NCI-H146 treated with DMSO at 0.1 percent for 48 hours (cell line): ENCODE measurements around the gene PPIL4.
"Not testable (repeated sequence)": the region's sequence is repeated elsewhere in the genome, so short reads cannot be mapped to it uniquely, and the experiment has no call there.

Experiments used
- DNase-seq: peaks from one replicate; lab custom pipeline; 2025; ENCODE audit not compliant: unreplicated experiment; lab: John Stamatoyannopoulos, UW

The PPIL4 gene

DNA sequence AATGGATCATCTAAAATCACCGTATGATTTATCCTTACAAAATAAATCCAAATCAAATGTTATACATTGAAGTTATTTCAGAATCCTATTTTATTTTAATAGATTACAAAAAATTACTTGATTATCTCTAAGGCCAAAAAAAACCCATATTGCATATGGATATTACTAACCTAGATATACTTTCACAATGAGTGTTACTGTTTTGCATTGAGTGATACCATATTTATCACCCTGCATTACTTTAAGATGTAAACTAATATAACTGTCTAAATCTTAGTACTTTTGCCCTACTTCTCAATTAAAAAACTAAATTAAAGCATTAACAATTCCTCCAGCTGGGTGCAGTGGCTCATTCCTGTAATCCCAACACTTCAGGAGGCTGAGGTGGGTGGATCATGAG, 11.1 kb downstream of the PPIL4 start:
- no peak for DNase-seq

DNA sequence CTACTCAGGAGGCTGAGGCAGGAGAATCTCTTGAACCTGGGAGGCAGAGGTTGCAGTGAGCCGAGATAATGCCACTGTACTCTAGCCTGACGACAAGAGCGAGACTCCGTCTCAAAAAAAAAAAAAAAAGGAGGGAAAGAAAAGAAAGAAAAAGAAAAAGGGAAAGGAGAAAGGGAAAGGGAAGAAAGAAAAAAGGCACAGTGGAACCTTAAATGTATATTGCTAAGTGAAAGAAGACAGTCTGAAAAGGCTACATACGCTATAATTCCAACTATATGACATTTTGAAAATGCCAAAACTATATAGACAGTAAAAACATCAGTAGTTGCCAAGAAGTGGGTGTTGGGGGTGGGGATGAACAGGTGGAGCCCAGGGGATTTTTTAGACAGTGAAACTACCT, 16.2 kb downstream of the PPIL4 start:
- no peak for DNase-seq

DNA sequence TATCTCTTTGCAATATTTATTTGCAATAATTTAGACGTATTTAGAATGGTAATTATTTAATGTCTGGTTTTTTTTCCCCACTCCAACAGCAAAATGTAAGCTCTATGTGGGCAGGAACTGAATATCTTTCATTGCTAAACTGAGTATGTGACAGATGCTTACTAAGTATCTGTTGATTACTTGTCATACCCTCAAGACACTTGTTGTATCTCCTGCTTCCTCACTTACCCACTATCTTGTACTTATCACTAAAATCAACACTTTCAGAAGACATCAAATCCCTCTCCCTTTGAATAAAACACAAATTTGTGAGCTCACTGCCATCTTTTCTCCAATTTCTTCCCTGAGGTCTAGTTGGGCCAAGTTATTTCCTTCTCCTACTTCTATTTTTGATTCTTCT, 30.3 kb downstream of the PPIL4 start:
- no peak for DNase-seq

DNA sequence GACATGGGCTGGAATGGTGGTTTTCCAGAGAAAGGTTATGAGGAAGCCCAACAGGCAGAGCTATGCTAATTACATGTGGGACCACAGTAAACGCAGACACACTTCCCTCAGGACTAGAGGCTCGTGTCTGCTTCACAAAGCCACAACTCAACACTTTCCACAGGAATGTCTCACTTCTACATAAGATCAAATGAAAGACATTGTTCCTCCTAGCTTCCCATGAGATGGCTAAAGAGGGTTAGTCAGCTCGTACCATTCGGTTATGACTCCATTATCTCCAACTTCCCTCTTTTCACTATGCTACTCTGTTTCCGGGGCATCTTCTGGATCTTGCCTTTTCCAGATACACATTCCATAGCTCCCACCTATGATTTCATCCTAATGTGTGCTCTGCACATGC, 31.9 kb downstream of the PPIL4 start:
- no peak for DNase-seq

DNA sequence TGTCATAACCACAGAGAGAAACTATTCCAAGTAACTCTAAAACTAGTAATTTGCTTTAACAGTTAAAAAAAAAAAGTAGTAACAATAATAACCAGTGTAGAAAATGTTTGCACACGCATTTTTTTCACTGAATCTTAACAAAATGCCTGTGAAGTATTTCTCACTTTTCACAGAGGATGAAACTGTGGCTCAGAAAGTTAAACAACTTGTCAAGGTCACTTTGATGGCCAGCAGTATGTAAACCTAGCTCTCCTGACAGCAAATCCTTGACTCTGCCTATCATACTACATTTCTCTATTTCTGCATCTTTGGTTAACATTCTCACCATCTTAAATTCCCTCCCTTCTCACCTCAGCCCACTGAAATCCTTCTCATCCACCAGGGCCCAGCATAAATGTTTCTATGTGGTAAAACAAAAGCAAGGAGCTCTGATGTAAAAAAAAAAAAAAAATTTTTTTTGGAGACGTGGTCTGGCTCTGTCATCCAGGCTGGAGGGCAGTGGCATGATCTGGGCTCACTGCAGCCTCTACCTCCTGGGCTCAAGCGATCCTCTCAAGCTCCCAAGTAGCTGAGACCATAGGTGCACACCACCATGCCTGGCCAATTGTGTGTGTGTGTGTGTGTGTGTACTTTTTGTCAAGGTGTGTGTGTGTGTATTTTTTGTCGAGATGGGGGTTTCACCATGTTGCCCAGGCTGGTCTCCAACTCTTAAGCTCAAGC, 34.9 kb downstream of the PPIL4 start:
- no peak for DNase-seq

DNA sequence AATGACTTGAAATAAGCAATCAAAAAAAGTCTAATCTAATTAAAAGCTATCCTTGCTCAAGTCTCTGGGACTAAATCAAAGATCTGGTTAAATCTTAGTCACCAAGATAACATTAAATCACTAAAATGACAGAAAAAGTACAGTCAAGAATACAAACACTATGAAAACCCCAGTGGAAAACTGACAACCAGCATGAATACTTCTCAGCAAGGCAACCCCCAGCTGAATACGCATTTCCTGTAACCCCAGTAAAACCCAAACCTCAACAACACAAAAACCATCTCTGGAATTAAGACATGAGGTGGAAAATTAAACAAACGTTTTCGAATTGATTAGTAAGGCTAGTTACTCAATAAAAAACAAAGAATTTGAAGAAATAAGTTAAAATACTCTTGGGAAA, 37.4 kb downstream of the PPIL4 start:
- no peak for DNase-seq

DNA sequence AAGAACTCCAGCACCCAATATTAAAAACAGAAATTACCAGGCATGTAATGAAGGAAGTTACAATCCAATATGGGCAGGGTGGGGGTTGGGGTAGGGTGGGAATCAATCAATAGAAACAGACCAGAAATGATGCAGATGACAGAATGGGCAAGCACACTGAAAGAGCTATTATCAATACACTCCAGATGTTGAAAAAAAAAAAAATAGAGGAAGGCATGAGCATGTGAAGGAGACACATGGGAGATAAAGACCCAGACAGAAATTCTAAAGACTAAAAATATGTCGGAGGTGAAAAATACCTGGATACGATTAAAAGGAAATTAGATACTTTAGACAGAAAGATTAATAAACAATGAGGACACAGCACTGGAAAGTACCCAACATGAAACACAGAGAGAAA, 42.0 kb downstream of the PPIL4 start:
- DNase-seq = no peak

DNA sequence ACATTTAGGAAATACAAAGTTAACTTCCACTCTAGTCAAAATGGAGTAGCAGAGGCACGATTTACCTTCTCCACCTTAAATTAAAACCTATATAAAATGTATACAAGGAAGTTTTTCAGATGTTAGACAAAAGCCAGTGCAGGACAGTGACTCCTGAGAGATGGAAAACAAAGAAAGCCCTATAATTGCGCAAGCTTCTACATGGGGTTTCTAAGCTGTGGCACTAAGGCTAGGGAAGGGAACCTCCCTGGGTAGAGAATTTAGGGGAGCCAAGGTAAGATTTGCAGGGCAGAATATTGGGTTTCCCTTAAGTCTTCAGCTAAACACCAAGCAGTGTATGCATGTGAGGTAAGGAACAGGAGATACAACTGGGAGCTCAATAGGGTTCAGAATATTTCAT, 42.6 kb downstream of the PPIL4 start:
- DNase-seq = no peak

DNA sequence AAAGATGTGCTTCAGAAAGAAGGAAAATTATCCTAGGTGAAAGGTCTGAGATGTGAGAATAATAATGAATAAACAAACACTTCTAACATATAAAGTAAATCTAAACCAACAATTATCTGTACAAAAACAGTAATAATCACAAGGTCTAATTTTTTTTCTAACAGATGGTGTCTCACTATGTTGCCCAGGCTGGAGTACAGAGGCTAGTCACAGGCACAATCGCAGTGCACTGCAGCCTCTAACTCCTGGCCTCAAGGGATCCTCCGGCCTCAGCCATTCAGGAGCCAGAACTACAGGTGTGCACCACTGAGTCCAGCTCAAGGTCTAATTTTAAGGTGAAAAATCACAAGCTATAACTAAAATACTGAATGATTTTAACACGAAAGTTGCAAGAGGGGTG, 44.1 kb downstream of the PPIL4 start:
- no peak for DNase-seq

DNA sequence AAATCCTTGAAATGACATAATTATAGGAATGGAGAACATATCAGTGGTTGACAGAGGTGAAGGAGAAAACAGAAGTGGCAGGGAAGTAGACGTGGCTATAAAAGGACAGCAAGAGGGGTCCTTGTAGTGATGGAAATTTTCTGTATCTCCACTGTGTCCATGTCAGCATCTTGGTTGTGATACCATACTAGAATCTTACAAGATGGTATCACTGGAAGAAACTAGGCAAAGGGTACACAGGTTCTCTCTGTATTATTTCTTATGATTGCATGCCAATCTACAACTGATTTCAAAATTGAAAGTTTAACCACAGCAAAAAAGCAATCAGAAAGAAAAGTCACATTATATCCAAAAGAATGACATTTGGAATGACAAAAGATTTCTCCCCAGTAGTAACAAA, 44.6 kb downstream of the PPIL4 start:
- DNase-seq = no peak

DNA sequence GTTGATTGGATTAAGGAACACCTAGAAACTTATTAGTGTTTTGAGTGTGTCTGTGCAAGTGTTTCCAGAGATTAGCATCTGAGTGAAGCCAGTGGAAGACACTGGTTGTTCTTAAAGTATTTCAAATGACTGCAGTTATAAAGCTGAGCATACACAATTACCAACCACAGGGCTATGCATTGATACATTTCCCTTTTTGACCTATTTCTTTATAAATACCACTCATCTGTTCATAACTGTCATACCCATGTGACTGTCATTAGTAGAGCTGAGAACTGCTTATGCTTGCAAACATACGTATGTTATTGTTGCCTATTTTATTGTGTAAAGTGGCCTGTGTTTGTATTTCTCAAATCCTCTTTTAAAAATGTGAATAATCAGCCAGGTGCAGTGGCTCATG, 45.7 kb downstream of the PPIL4 start:
- DNase-seq = no peak

DNA sequence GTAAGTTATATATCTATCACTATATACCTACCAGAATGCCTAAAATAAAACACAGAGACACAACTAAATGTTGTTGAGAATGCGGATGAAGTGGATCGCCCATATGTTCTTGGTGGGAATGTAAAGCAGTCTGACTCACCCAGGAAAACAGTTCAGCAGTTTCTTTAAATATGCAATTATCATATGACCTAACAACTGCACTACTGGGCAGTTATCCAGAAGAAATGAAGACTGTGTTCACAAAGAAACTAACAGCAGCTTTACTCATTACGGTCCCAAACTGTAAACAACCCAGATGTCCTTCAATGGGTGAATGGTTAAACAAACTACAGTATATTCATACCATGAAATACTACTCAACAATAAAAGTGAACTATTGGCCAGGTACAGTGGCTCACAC, 46.8 kb downstream of the PPIL4 start:
- DNase-seq = no peak

DNA sequence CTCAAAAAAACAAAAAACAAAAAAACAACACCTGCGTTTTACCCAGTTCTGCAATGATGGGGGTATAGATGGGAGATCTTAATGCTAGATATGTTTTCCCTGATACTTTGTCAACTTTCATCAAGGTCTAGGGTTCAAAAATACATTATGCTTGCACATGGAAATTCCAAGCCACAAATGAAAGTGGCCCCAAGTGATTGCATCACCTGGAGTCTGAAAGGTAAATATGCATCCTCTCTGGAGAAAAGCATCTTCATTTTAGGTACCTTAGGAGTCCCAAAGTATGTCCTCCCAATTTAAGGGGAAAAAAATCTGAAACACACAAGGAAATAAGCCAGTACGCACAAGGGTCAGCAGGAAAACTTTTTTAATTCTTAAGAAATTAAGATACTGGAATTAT, 48.5 kb downstream of the PPIL4 start:
- DNase-seq = no peak

DNA sequence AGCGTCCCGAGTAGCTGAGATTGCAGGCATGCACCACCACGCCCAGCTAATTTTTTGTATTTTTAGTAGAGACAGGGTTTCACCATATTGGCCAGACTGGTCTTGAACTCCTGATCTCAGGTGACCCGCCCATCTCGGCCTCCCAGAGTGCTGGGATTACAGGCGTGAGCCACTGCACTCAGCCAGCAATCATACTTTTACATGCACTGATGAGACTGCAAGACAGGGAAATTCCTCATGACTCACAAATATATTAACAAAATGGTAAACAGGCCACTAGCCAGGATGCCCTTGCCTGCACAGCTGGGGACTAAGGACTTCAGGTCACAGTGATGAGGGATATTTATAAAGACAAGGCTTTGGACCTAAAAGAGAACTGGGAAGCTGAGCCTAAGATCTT, 49.2 kb downstream of the PPIL4 start:
- DNase-seq = not testable (repeated sequence)

DNA sequence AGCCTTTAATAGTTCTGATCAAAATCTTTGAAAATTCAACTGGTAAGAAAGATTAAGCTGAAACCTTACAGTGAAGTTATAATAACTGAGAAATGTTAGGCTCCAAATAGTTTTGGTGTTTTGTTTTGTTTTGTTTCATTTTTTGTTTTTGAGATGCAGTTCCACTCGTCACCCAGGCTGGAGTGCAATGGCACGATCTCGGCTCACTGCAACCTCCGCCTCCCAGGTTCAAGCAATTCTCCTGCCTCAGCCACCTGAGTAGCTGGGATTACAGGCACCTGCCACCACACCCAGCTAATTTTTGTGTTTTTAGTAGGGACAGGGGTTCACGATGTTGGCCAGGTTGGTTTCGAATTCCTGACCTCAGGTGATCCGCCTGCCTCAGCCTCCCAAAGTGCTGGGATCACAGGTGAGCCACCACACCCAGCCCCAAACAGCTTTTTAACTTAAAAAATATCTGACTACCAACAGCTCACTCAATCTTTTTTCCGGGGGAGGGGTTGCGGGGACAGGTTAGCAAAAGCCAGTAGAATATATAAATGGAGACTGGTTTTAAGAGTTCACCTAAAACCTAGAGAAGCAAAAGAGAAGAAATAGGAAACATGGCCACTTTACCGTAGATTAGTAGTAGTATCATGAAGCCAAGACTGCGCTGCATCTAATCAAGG, 50.4 kb downstream of the PPIL4 start:
- not testable (repeated sequence) for DNase-seq

DNA sequence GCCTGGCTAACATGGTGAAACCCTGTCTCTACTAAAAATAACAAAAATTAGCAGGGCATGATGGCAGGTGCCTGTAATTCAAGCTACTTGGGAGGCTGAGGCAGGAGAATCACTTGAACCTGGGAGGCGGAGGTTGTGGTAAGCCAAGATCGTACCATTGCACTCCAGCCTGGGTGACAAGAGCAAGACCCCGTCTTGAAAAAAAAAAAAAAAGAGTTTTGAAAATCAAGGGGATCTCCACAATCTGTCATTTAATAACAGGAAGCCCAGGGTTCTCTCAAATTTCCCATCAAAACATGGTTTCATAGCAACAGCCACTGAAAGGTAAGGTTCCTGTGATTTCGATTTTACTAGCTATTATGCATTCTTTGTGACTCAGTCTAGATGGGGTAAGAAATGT, 51.0 kb downstream of the PPIL4 start:
- DNase-seq = not testable (repeated sequence)

DNA sequence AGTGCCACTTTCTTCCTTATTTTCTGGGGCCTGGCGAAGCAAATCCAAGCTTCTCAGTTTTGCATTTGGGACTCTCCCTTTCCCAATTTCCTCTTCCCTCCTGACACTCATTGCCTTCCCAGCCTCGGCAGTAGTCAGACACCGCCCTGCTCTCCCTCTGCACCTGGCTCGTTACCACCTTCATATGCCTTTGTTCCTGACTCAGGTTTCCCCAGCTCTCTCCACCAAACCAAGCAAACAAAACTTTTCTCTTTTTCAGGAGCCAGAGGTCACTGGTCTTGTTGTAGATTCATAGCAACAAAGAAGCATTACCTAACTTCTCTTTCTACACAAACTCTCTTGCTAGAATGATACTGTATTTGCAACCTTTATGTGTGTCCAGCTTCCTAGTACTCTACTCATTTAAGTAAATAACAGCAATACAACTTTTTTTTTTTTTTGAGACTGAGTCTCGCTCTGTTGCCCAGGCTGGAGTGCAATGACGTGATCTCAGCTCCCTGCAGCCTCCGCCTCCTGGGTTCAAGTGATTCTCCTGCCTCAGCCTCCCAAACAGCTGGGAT, 52.0 kb downstream of the PPIL4 start:
- DNase-seq = no peak

DNA sequence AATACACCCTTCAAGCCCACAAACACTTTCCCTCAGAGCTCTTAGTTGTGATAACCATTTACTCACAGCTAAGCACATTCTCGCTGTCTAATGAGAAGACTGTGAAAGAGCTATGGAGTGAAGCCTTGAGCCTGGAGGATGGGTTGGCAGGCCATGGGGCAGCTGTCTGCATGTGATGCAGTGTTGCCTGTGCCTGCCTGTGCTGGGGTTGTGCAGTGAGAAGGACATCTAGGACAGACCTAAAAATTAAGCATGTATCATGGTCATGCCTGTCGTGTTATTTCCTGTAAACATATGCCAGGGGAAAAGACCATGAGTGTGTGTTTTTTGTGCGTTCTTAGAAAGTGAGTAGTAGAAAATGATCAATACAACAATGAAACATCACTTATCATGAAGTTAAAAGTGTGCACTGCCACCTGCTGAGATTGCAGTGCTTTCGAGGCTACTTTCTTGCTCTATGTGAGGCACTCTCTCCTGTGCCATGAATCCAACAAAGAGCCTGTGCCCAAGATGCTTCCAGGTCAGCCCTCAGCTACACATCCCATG, 53.0 kb downstream of the PPIL4 start:
- DNase-seq = no peak

DNA sequence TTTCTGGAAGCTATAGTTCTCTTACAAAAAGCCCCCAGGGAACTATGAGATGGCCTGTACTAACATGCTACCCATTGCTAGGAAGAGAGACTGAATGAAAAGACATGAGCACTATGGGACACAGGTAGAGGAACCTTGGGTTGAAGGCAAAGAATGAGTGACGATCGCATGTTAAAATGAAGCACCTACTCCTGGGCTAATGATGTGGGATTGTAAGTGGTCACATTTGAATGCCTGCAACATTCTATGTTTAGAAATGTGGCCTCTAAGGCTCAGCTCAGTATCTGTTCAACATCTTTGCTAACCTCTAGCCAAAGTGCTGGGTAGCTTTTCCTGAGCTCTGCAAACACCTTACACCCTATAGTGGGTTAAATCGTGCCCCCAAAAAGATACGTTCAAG, 55.9 kb downstream of the PPIL4 start:
- DNase-seq = no peak

DNA sequence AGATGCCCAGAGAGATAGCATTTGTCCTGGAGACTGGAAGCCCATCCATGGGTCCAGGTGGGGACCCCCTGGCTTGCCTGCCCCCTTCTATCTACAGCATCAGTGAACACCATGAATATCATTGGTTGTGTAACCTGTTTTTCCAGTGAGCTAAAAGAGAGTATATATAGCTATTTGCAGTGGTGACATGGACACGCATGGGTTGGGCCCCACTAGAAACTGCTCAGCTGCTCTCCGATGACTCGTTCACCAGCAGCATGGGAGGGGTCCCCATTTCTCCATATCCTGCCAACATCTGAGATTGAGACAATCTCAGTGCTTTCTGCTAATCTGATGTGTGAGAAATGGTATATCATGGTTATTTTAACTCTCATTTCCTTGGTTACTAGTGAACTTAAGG, 57.0 kb downstream of the PPIL4 start:
- DNase-seq = no peak

DNA sequence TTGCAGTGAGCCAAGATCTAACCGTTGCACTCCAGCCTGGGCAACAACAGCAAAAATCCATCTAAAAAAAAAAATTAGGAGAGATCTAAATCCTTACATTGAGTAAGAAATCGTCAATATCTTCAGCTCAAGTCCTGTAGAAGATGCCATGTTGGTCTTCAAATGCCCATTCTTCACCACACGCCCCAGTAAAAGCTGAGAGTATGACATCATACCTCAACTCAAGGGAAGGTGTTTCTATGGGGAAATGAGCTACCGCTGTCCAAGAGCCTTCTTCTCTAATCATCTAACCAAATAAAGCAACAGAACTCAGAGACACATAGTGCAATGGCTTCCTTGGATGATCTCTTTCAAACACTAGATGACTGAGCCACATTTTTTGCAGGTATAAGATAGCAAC, 58.5 kb downstream of the PPIL4 start:
- DNase-seq = no peak
